IPS-15b (cell line): ENCODE measurements around the gene ENAH.

Source experiments
- H3K27me3 ChIP-seq: one replicate; pipeline ENCODE4 v1.6.1; 2013; ENCODE audit warnings: low read length; ENCODE audit not compliant: control insufficient read depth, insufficient read depth
- H3K36me3 ChIP-seq: one replicate; pipeline ENCODE4 v1.6.1; 2013; ENCODE audit warnings: low read length; ENCODE audit not compliant: control insufficient read depth, insufficient read depth
- H3K4me1 ChIP-seq: one replicate; pipeline ENCODE4 v1.6.1; 2013; ENCODE audit warnings: mild to moderate bottlenecking, low read length; ENCODE audit not compliant: control insufficient read depth, insufficient read depth
- H3K4me3 ChIP-seq: one replicate; pipeline ENCODE4 v1.5.1; 2013; ENCODE audit warnings: low read depth, low read length
- H3K9ac ChIP-seq: one replicate; pipeline ENCODE4 v1.6.1; 2013; ENCODE audit warnings: low read depth, mild to moderate bottlenecking, low read length
- H3K9me3 ChIP-seq: one replicate; pipeline ENCODE4 v1.6.1; 2013; ENCODE audit warnings: mild to moderate bottlenecking, low read length; ENCODE audit not compliant: control insufficient read depth, insufficient read depth

ENAH gene

DNA sequence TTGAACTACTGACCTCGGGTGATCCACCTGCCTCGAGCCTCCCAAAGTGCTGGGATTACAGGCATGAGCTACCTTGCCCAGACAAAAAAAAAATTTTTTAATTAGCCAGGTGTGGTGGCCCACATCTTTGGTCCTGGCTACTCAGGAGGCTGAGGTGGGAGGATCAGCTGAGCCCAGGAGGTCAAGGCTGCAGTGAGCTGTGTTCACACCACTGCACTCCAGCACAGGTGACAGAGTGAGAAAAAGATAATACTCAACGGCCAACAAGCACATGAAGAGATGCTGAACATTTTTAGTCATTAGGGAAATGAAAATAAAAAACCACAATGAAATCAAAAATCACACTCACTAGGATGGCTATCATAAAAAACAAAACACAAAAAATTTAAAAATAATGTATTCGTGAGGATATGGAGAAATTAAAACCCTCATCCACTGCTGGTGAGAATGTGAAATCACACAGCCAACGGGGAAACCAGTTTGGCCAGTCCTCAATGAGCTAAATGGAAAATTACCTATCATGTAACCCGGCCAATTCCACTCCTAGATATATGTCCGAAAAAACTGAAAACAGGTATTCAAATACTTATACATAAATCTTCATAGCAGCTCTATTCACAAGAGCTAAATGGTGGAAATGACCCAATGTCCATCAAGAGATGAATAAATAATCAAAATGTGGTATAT, 41.2 kb downstream of the ENAH start:
- Histone ChIP-seq H3K4me1 (peaks cover 11% of the 10 kb centered on the region), H3K4me3 (no peak overlapping the region), H3K9me3 (no peaks in the 10 kb centered on the region), H3K9ac (no peak overlapping the region), H3K27me3 (no peaks in the 10 kb centered on the region), H3K36me3 (no peaks in the 10 kb centered on the region)

DNA sequence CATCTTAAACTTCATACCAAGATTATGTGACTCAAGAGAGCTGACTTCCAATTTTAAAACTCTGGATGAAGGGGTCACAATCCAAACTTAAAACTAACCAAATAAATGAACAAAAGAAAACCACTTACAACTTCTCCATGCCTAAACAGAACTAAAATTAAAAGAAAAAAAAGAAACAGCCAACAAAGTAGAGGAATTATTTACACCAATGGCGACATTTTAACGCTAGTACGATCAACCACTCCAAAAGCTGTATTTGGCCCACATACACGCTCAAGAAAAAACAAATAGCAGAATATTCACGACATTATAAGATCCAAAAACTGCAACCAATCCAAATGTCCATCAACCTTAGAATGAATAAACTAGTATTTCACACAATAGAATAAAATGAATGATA, 42.4 kb downstream of the ENAH start:
- Histone ChIP-seq H3K4me1 (peaks cover 9% of the 10 kb centered on the region), H3K9ac (no peak overlapping the region), H3K27me3 (no peaks in the 10 kb centered on the region), H3K9me3 (no peaks in the 10 kb centered on the region), H3K36me3 (no peaks in the 10 kb centered on the region), H3K4me3 (no peak overlapping the region)

DNA sequence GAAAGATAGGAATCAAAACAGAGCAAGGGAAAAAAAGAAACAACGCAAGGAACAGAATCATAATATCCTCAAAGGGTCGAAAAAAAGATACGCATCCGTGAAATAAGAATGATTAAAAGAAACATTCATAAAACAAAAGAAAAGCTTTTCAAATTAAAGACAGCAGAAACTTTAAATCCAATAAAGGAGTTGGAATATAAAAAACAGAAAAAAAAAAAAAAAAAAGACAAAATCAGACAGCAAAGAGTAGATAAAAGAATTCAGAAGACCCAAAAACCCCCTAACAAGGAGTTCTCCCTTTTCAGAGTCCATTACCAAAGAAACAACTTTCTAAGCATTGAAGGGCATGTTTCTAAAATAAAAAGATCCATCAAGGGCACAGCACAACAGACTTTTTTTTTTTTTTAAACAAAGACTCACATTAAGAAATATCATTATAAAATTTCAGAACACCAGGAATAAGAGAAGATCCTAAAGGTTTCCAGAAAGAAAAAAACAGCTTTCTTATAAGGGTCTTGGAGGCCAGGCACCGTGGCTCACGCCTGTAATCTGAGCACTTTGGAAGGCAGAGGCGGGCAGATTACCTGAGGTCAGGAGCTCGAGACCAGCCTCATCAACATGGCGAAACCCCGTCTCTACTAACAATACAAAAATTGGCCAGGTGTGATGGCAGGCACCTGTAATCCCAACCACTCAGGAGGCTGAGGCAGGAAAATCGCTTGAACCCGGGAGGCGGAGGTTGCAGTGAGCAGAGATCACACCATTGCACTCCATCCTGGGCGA, 44.7 kb downstream of the ENAH start:
- H3K4me1 ChIP-seq, result peaks cover 3% of the 10 kb centered on the region

DNA sequence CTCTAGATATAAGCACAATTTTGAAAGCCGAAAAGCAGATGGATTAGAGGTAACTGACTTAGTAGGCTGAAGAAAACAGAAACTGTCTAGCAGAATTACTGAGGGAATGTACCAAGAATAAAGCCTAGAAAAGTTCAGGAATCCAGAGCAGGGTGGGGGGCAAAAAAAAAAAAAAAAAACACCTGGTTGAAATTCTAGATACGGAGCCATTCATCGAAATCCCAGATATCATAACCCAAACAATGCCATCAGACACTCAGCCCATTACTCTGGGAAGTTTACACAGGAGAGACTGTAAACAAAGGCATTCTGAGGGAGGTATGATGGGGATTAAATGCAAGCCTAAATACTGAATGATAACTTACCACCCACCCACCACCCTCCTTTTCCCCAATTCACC, 45.6 kb downstream of the ENAH start:
- peaks cover 3% of the 10 kb centered on the region for H3K4me1 ChIP-seq
- H3K9ac ChIP-seq, result no peak overlapping the region
- no peak overlapping the region for H3K4me3 ChIP-seq
- H3K36me3 ChIP-seq, result no peaks in the 10 kb centered on the region
- no peaks in the 10 kb centered on the region for H3K9me3 ChIP-seq
- H3K27me3 ChIP-seq, result no peaks in the 10 kb centered on the region

More for the DNA sequence above, 44.7 kb downstream of the ENAH start:
- Histone ChIP-seq H3K27me3 (no peaks in the 10 kb centered on the region), H3K9ac (no peak overlapping the region), H3K36me3 (no peaks in the 10 kb centered on the region), H3K9me3 (no peaks in the 10 kb centered on the region), H3K4me3 (no peak overlapping the region)

DNA sequence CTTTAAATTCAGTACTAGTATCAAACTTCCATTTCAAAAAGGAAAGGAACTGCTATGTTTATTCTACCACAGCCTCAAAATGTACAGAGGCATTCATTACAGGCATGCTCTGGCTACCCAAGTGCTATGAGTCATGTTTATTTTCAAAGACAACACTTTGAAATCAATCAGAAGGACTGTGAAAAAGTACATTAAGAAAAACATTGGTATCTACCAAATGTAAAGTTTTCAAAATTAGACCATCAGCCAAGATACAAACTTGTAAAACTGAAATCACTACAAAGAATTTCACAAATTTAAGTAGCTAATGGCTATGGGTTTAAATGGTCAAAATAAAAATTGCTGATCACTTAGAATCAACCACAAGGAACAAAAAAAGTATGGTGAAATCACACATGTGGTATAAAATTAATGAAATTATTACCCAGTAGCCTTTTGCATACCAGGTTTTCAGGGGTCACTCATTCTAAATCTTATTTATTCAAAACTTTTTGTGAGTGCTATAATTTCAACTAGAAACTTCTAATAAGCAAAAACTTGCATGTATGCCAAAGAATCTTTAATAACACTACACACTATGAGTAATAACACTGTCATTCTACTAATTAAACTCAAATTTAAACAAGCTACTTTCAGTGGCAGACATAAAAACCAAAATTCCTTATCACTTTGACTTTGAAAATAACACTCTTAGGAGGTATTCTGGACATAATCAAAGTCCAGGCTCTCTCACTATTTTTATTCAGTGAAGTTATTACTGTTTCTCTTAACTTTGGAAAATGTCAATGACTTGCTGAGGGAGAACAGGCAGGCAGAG, 49.2 kb downstream of the ENAH start:
- H3K9me3 ChIP-seq, result no peaks in the 10 kb centered on the region
- H3K27me3 ChIP-seq, result no peaks in the 10 kb centered on the region
- H3K4me3 ChIP-seq, result no peak overlapping the region
- no peaks in the 10 kb centered on the region for H3K36me3 ChIP-seq
- no peak overlapping the region for H3K9ac ChIP-seq
- H3K4me1 ChIP-seq, result peaks cover 3% of the 10 kb centered on the region

DNA sequence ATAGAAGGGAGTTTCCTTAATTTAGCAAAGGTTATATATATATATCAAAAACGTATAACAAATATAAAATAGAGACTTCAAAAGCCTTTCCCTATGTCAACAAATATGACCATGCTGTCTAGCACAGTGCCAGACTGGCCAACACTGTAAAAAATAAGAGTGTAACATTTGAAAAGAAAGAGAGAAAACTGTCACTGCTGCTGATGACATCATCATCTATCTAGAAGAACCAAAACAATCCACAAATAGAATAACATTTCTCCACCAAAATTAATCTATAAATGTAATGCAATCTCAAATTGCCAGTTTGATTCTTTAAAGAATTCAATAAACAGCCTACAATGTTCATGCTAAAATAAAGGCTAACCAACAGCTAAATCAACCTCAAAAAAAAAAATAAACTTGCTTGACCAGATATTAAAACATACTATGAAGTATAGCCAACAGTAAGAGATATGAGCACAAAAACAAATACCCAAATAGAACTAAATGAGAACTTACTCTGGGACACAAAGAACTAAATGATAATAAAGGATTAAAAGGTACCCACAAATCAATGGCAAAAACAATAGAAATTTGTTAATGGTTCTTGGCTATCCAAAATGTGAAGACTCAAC, 50.2 kb downstream of the ENAH start:
- H3K4me1 ChIP-seq, result peaks cover 3% of the 10 kb centered on the region
- H3K9me3 ChIP-seq, result no peaks in the 10 kb centered on the region

DNA sequence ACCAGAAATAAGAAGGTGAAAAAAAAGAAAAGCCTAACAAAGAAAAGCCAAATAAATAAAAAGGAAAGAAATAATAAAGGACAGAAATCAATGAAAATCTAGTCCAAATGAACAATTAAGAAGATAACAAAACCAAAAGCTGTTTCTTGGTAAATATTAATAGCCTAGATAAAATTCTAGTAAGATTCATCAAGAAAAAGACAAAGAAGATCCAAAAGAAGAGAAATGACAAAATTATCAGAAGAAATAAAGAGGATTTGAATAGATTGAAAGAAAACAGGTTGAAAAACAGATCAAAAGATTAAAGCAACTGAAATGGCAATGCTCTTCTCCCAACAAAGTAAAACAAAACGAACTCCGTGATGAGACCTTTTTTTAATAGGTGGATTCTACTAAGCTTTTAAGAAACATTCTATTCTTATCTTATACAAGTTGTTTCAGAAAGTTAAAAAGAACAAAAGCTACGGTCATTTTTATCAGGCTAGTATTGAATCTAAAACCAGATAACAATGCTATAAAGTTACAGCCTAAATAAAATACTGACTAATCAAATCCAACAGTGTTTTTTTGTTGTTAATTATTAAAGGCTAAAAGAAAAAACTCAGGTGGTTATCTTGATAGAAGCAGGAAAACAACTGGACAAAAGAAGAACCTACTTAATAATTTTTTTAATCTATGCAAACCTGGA, 50.9 kb downstream of the ENAH start:
- no peaks in the 10 kb centered on the region for H3K9me3 ChIP-seq
- no peak overlapping the region for H3K9ac ChIP-seq
- no peaks in the 10 kb centered on the region for H3K27me3 ChIP-seq
- no peak overlapping the region for H3K4me3 ChIP-seq
- H3K36me3 ChIP-seq, result no peaks in the 10 kb centered on the region
- H3K4me1 ChIP-seq, result no peaks in the 10 kb centered on the region

More for the DNA sequence above, 50.2 kb downstream of the ENAH start:
- Histone ChIP-seq H3K36me3 (no peaks in the 10 kb centered on the region), H3K9ac (no peak overlapping the region), H3K4me3 (no peak overlapping the region), H3K27me3 (no peaks in the 10 kb centered on the region)

DNA sequence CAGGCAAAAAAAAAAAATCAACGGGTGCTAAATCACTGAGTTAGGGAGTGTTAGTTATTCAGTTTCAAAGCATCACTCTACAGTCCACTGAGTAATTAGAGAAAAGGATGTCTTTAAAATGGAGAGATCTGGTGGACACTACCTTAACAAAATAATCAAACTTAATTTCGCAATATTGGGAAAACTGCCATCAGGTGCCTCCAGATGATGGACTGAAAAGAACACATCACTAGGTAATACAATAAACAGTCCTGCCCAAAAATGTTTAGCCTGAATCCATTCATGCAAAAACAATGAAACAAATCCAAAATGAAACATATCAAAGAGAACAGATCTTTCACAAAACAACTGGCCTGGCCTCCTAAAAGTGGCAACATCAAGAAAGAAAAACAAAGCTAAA, 54.1 kb downstream of the ENAH start:
- H3K9ac ChIP-seq, result no peak overlapping the region
- no peaks in the 10 kb centered on the region for H3K36me3 ChIP-seq
- H3K4me1 ChIP-seq, result no peaks in the 10 kb centered on the region

DNA sequence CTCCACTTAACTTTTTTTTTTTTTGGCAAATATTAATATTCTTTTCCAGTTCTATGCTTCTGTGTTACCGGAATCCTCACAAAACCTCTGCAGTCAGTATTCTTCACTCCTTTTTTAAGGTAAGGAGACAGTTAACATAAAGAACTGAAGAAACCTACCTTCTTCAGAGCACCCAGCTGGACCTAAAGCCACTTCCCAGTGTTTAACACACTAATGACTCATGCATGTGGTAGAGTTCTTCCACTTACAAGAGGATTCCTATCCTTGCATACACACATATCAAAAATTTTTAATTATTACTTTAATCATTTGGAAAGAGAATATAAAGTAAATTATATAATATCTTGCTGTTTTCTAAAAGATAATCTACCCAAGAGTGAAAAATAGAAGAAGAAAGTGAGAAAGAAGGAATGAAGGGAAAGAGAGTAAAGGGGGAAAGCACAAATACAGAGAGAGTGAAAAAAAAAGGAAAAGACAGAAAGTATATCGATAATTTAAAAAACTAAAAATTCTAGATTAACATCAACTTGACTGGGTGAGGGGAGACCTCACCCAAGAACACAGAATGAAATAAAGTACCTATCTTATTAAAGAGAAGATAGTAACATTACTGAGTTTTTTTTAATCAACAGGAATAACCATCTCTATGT, 54.9 kb downstream of the ENAH start:
- H3K27me3 ChIP-seq, result no peaks in the 10 kb centered on the region
- no peaks in the 10 kb centered on the region for H3K36me3 ChIP-seq
- H3K9ac ChIP-seq, result no peak overlapping the region
- H3K4me1 ChIP-seq, result no peaks in the 10 kb centered on the region
- no peaks in the 10 kb centered on the region for H3K9me3 ChIP-seq
- no peak overlapping the region for H3K4me3 ChIP-seq

More for the DNA sequence above, 54.1 kb downstream of the ENAH start:
- Histone ChIP-seq H3K9me3 (no peaks in the 10 kb centered on the region), H3K4me3 (no peak overlapping the region), H3K27me3 (no peaks in the 10 kb centered on the region)

DNA sequence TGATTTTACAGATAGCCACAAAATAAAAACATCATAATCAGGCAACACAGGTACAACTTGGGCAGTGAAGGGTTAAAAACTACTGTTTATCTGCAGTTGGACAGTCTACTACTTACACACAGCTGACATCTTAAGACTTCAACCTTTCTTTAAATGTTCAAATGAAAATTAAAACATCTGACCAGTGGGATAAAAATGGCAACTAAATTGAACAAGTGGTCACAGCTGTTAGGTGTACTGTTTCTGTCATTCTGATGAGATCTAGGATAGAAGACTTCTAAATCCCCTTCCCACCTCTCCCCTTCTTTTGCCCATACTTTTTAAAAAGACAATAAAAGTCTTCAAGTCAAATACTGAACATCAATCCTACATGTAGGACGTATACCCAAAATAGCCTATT, 56.2 kb downstream of the ENAH start:
- Histone ChIP-seq H3K9me3 (no peaks in the 10 kb centered on the region), H3K27me3 (no peaks in the 10 kb centered on the region), H3K4me1 (no peaks in the 10 kb centered on the region)

More for the DNA sequence above, 56.2 kb downstream of the ENAH start:
- Histone ChIP-seq H3K36me3 (no peaks in the 10 kb centered on the region), H3K9ac (no peak overlapping the region), H3K4me3 (no peak overlapping the region)
